ENCODE data around the gene FLT4. TPM values are rescaled to one million over a fixed set of nuclear protein-coding genes. Genes with fewer than 3 reads are reported as not detected.

The FLT4 gene
- polyA plus RNA-seq, 1 donor (not counting 4 experiments of a cell fraction or from before 2014, with no cell fraction given), result not detected

DNA sequence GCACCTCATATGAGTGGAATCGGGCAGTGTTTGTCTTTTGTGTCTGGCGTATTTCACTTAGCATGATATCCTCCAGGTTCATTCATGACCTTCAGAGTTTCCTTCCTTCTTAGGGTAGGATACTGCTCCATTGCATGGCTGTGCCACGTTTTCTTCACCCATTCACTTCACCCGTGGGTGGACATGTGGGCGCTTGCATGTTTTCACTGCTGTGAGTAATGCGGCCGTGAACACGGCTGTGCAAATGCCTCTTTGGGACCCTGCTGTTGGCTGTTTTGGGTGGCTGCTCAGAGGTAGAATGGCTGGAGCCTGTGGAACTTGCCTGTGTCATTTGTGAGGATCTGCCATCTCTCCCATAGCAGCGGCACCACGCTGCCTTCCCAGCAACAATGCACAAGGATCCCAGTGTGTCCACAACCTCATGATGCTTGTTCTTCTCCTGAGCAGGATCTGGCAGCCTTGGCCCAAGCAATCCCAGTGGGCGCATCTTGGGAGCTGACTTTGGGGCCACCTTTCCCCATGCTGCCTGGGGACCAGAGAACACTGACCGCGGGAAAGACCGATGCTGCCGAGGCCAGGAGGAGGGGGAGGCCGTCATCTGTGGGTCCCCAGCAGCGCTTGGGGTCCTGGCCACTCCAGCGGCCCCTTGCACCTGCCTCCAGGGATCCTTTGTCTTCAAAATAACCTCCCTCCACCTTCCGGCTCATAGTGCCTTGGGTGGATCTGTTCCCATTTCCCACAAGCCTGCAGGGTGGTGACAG is 55.8 kb downstream of the FLT4 start:
- DNase-seq (ENCODE audit: low read depth, low spot score) (no peak), FAIRE-seq (no peak)
- no peaks in the 10 kb centered on the region for H3K79me2 ChIP-seq (ENCODE audit: control insufficient read depth, insufficient read depth, low read length)
- dilution Hi-C loops (cut with MboI; ENCODE audit: extremely low pct_ligation_motif_present, low sequenced_read_pairs), result no loop called here
- no peak overlapping the region for H3K4me2 ChIP-seq (ENCODE audit: control insufficient read depth, extremely low read depth, insufficient read depth, low read depth, low read length)
- no peak for TF ChIP-seq EZH2 (IDR thresholded peaks at IDR 0.05; ENCODE audit: low read length)
- TF ChIP-seq, protein P1, sequence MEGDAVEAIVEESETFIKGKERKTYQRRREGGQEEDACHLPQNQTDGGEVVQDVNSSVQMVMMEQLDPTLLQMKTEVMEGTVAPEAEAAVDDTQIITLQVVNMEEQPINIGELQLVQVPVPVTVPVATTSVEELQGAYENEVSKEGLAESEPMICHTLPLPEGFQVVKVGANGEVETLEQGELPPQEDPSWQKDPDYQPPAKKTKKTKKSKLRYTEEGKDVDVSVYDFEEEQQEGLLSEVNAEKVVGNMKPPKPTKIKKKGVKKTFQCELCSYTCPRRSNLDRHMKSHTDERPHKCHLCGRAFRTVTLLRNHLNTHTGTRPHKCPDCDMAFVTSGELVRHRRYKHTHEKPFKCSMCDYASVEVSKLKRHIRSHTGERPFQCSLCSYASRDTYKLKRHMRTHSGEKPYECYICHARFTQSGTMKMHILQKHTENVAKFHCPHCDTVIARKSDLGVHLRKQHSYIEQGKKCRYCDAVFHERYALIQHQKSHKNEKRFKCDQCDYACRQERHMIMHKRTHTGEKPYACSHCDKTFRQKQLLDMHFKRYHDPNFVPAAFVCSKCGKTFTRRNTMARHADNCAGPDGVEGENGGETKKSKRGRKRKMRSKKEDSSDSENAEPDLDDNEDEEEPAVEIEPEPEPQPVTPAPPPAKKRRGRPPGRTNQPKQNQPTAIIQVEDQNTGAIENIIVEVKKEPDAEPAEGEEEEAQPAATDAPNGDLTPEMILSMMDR (optimal IDR thresholded peaks at IDR 0.05 in 1 of 3, IDR thresholded peaks at IDR 0.05 in 1 of 3, conservative IDR thresholded peaks at IDR 0.05 in 1 of 3; ENCODE audit: extremely low read depth in 1 of 3, insufficient read depth in 2 of 3, low read length in 3 of 3), result no peak
- H3K4me1 ChIP-seq (ENCODE audit: control insufficient read depth, extremely low read depth, insufficient read depth, low read length), result no peaks in the 10 kb centered on the region
- no peaks in the 10 kb centered on the region for H3K9me1 ChIP-seq (ENCODE audit: control insufficient read depth, extremely low read depth, insufficient read depth, low read length)
- no peak overlapping the region for H3K9ac ChIP-seq (ENCODE audit: control insufficient read depth, extremely low read depth, insufficient read depth, low read length)
- H3K4me3 ChIP-seq (ENCODE audit: control insufficient read depth in 2 of 3, extremely low read depth in 1 of 3, insufficient read depth in 2 of 3, low read depth in 1 of 3, low read length in 3 of 3), result no peak overlapping the region
- H3K27me3 ChIP-seq (ENCODE audit: control insufficient read depth, extremely low read depth, insufficient read depth, low read length), result peaks cover 45% of the 10 kb centered on the region
- no peaks in the 10 kb centered on the region for H3K36me3 ChIP-seq (ENCODE audit: control insufficient read depth in 2 of 2, extremely low read depth in 1 of 2, insufficient read depth in 2 of 2, low read length in 2 of 2)
- H3K9me3 ChIP-seq (ENCODE audit: control insufficient read depth, low read depth, low read length), result no peaks in the 10 kb centered on the region
- H4K20me1 ChIP-seq (ENCODE audit: control insufficient read depth, extremely low read depth, insufficient read depth, low read length), result no peaks in the 10 kb centered on the region
- no peak overlapping the region for H3K27ac ChIP-seq (ENCODE audit: control insufficient read depth, insufficient read depth, low read length)
- no peak overlapping the region for H2AFZ ChIP-seq (ENCODE audit: control insufficient read depth, low read length)

DNA sequence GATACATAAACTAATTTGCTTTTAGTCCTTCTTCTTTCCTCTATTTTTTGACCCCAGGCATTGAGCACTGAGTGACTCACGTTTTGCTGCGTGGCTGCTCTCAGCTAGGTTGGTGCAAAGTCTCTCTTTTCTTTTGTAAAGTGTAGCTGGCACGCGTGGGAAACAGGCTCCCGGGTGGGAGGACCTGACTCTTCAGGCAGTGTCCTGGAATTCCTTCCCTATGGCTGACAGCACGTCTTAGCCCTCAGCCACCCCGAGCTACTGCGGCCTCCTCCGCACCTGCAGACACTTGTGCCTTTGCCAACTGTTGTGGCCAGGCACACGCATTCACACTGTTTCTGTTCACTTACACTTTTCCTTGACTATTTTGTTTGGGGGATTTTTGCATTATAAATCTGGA is 57.2 kb downstream of the FLT4 start:
- peak; percentile 32 for TF ChIP-seq EZH2 (IDR thresholded peaks at IDR 0.05; ENCODE audit: low read length)
- TF ChIP-seq, protein P1 (optimal IDR thresholded peaks at IDR 0.05 in 1 of 3, IDR thresholded peaks at IDR 0.05 in 1 of 3, conservative IDR thresholded peaks at IDR 0.05 in 1 of 3; ENCODE audit: extremely low read depth in 1 of 3, insufficient read depth in 2 of 3, low read length in 3 of 3), result no peak
- H2AFZ ChIP-seq (ENCODE audit: control insufficient read depth, low read length), result no peak overlapping the region
- H3K27me3 ChIP-seq (ENCODE audit: control insufficient read depth, extremely low read depth, insufficient read depth, low read length), result peaks cover 49% of the 10 kb centered on the region
- no peaks in the 10 kb centered on the region for H4K20me1 ChIP-seq (ENCODE audit: control insufficient read depth, extremely low read depth, insufficient read depth, low read length)
- no peak overlapping the region for H3K9ac ChIP-seq (ENCODE audit: control insufficient read depth, extremely low read depth, insufficient read depth, low read length)
- DNase-seq (ENCODE audit: low read depth, low spot score) (no peak), FAIRE-seq (no peak)
- no peaks in the 10 kb centered on the region for H3K36me3 ChIP-seq (ENCODE audit: control insufficient read depth in 2 of 2, extremely low read depth in 1 of 2, insufficient read depth in 2 of 2, low read length in 2 of 2)
- no peaks in the 10 kb centered on the region for H3K79me2 ChIP-seq (ENCODE audit: control insufficient read depth, insufficient read depth, low read length)
- no peak overlapping the region for H3K27ac ChIP-seq (ENCODE audit: control insufficient read depth, insufficient read depth, low read length)
- dilution Hi-C loops (cut with MboI; ENCODE audit: extremely low pct_ligation_motif_present, low sequenced_read_pairs), result no loop called here
- no peaks in the 10 kb centered on the region for H3K9me1 ChIP-seq (ENCODE audit: control insufficient read depth, extremely low read depth, insufficient read depth, low read length)
- no peaks in the 10 kb centered on the region for H3K4me1 ChIP-seq (ENCODE audit: control insufficient read depth, extremely low read depth, insufficient read depth, low read length)
- H3K4me2 ChIP-seq (ENCODE audit: control insufficient read depth, extremely low read depth, insufficient read depth, low read depth, low read length), result no peak overlapping the region
- H3K4me3 ChIP-seq (ENCODE audit: control insufficient read depth in 2 of 3, extremely low read depth in 1 of 3, insufficient read depth in 2 of 3, low read depth in 1 of 3, low read length in 3 of 3), result no peak overlapping the region
- no peaks in the 10 kb centered on the region for H3K9me3 ChIP-seq (ENCODE audit: control insufficient read depth, low read depth, low read length)
